ENCODE measurements around the gene SDSL.

Gene SDSL

DNA sequence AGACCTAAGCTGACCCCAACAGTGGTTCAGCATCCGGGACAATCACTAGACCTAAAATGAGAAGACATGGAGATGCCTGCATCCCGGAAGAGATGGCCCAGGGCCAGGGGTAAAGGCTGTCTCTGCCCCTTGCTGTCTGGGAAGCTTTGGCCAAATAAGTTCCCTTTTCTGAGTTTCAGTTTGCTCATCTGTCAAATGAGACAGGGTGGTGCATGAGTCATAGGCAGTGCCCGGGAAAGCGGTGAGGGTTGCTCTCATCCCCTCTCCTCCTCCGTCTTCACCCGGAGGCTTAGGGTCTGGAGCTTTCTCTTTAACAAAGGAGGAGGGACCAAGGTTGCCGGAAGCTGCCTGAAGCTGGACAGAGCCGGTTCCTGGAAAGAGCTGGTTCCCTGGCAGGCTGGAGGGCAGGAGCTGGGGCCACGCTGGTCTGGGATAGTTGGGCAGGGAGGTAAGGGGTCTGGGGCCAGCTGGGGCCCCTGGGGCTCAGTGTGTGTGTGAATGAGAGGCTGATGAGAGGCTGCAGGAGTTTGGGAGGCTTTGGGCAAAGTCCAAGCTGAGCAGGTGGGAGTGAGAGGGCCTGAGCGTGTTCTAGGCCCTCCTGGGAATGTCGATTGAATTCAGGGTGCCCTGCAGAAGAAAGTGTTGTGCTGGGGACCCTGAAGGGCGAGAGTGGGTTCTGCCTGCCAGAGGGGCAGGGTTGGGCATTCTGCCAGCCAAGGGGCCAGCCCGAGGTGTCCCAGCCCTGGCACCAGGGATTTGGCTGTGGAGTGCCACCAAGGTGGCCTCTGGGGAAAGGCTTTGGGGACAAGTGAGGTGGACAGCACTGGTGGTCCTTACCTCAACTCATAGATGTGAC lies at the start of gene SDSL:
SDSL (plus strand) TSS at position 351 of the 856 bp plus-strand sequence. CDS start 5,603 bp downstream, outside the sequence.
- DNase-seq, result peak; percentile 97 to 98

- no peak for DNase-seq
Observed at GRCh38 chr12:113373440-113373839, 48.7 kb upstream of the SDSL start.

- no peak for DNase-seq
Observed at GRCh38 chr12:113373969-113374368, 48.2 kb upstream of the SDSL start.

DNA sequence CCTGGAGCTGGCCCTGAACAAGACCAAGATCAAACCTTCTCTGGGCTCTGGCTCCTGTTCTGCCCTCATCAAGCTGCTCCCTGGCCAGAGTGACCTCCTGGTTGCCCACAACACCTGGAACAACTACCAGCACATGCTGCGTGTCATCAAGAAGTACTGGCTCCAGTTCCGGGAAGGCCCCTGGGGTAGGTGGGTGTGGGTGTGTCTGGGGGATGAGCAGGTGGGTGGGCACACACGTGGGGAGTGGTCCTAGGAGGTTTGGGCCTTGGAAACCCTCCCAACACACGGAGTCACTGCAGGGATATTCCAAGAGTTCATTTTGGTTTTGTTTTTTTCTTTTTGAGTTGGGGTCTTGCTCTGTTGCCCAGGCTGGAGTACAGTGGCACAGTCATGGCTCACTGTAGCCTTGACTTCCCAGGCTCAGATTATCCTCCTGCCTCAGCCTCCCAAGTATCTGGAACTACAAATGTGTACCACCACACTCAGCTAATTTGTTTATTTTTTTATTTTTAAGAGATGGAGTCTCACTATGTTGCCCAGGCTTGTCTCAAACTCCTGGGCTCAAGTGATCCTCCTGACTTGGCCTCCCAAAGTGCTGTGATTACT lies 47.3 kb upstream of the SDSL start:
- no peak for DNase-seq

- peak in 1 of 2 experiments; percentile 6 for DNase-seq
Observed at GRCh38 chr12:113378291-113378690, 43.9 kb upstream of the SDSL start.

- no peak for DNase-seq
Observed at GRCh38 chr12:113381220-113381619, 41.0 kb upstream of the SDSL start.

- no peak for DNase-seq
Observed at GRCh38 chr12:113382206-113382605, 40.0 kb upstream of the SDSL start.

GRCh38 chr12:113384778-113385177 lies 37.4 kb upstream of the SDSL start:
- DNase-seq, result no peak

GRCh38 chr12:113385282-113385882 lies 36.8 kb upstream of the SDSL start:
- no peak for DNase-seq

DNA sequence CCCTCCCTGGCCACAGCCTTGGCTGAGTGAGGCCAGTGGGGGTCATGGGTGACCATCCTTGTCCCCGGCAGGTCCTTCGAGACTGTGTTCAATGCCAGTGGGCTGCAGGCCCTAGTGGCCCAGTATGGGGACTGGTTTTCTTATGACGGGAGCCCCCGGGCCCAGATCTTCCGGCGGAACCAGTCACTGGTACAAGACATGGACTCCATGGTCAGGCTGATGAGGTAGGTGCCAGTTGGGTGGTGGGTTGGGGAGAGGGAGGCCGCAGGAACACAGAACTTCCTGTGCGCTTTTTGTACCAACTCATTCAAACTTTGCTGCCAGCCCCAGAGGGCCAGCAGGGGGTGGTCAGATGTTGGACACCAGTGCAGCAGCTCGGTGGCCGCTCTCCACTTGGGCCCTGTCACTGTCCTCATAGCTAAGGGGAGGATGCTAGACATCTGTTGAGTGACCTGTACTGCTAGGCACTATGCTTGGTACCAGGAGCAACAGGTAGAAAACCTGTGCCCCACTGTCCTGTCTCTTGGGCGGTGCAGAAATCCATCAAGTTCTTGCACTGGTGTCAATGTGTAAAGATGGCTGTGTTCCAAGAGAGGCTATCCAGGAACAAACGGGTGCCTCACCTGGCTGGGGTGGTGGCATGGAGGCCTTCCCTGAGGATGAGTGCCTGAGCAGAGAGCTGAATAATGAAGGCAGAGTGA lies 35.2 kb upstream of the SDSL start:
- DNase-seq, result no peak

- no peak for DNase-seq
Observed at GRCh38 chr12:113387631-113388030, 34.5 kb upstream of the SDSL start.

GRCh38 chr12:113388351-113388750 lies 33.8 kb upstream of the SDSL start:
- no peak for DNase-seq

DNA sequence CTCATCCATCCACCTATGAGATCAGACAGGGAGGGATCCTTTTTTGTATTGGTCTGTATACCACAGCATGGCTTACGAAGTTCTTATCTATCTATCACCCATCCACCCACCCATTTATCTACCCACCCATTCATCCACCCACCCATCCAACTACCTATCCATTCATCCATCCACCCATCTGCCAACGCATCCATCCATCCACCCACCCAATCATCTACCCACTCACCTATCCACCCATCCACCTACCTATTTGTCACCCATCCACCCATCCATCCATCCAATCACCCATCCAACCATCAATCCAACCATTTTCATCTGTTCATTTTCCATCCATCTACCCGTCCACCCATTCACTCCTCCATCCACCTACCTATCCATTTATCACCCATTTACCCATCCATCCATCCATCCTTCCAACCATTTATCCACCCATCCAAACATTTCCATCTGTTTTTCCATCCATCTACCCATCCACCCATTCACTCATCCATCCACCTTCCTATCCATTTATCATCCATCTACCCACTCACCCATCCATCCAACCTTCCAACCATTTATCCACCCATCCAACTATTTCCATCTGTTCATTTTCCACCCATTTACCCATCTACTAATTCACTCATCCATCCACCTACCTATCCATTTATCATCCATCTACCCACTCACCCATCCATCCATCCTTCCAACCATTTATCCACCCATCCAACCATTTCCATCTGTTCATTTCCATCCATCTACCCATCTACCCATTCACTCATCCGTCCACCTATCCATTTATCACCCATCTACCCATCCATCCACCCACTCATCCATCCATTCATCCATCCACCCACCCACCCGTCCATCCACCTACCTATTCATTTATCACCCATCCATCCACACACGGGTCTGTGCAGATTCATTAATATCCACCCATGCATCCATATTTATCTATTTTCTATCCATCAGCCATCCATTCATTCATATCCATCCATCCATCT lies 31.8 kb upstream of the SDSL start:
- no peak for DNase-seq

- no peak for DNase-seq
Observed at GRCh38 chr12:113391145-113391544, 31.0 kb upstream of the SDSL start.

- no peak for DNase-seq
Observed at GRCh38 chr12:113391650-113392337, 30.4 kb upstream of the SDSL start.

DNA sequence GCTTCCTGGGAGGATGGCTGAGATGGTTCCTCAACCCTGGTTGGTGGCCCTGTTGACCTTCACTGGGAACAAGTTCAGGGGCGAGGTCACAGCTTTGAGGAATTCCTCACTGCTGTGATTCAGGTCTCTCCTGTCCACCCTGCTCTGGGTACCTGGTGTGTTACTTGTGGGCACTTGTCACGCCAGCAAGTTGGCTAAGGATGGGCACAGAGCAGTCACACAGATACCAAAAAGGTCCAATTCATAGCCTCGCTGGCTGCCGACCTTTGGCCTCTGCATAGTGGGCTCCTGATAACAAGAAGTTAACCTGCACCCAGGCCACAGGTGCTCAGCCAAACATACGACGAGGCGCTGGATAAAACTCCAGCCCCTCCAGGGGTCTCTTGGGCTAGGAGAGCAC lies 29.7 kb upstream of the SDSL start:
- DNase-seq, result no peak

DNA sequence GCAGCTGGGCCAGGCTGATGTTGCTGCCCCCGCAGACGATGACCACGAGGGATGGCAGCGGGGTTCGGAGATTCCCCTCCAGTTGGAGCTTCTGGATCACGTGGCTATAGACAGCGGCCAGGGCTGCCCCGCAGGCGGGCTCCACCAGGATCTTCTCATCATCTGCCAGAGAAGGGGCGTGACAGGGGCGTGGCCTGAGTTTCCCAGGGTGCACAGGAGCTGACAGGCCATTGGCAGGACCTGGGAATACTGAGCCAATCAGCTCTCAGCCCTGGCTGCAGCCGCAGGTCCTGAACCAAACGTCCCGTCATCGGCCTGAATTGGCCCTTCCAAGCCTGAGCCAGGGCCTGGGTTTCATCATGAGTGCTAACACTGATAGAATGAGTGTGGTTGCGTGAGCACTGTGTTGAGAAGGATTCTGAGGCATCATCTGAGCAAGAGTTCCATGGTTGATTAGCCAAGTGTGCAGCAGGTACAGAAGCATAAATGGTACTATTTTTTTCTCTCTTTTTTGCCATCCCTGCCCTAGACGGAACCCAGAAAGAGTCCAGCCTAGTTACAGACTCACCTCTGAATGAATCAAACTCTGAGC lies 29.1 kb upstream of the SDSL start:
- no peak for DNase-seq

- DNase-seq, result no peak
Observed at GRCh38 chr12:113393749-113394148, 28.4 kb upstream of the SDSL start.

DNA sequence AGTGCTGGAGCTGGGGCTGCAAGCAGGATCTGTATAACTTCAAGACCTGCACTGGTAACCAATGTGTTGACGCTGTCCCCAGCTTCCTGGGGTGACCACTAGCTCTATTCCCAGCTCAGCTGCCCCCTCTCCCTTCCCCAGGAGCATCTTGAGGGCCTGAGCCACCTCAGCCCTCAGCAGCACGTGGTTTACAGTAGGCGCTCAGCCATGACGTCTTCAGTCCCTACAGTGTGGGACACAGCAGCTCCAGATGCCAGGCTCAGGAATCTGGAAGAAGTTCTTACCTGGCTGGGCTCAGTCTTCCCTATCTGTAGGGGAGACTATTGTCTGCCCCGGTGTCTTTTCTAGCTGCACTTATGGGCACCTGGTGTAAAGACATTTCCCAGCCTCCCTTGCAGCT lies 27.1 kb upstream of the SDSL start:
- no peak for DNase-seq

- no peak for DNase-seq
Observed at GRCh38 chr12:113396200-113396599, 26.0 kb upstream of the SDSL start.

Data from Kasumi-1 (cell line).